Spleen (tissue), 11 donors: ENCODE results near the gene OR6S1. TPM values are rescaled to one million over a fixed set of nuclear protein-coding genes. Genes with fewer than 3 reads are reported as not detected.

Source experiments
- DNase-seq: peaks from one replicate; pipeline ENCODE4 v3.0.0-alpha.2; 2020
- H3K27ac ChIP-seq, 8 donors: fragments of 200-600 bp; sonication (generic) in 7 of 8; 1 replicate in 4 of 8; 2 replicates in 4 of 8; pipeline versions ENCODE4 v1.5.0 to v1.8.0; 2016 to 2021; ENCODE audit warnings: inconsistent platforms in 4 of 8, mild to moderate bottlenecking in 4 of 8, moderate library complexity in 1 of 8
- H3K27me3 ChIP-seq, 7 donors: fragments of 200-600 bp; sonication (generic) in 6 of 7; replicated peaks in 1 of 7; 1 replicate in 4 of 7; 2 replicates in 3 of 7; pipeline versions ENCODE4 v1.5.0 to v1.8.0; 2016 to 2021; ENCODE audit warnings: inconsistent platforms in 3 of 7, mild to moderate bottlenecking in 1 of 7
- H3K36me3 ChIP-seq, 6 donors: fragments of 200-600 bp; sonication (generic) in 5 of 6; 1 replicate in 4 of 6; 2 replicates in 2 of 6; pipeline versions ENCODE4 v1.5.0 to v1.8.0; 2016 to 2021; ENCODE audit warnings: inconsistent platforms in 2 of 6
- H3K4me1 ChIP-seq, 6 donors: fragments of 200-600 bp; sonication (generic) in 5 of 6; 1 replicate in 3 of 6; 2 replicates in 3 of 6; pipeline versions ENCODE4 v1.5.0 to v1.8.0; 2016 to 2021; ENCODE audit warnings: inconsistent platforms in 3 of 6
- H3K4me3 ChIP-seq, 8 donors: fragments of 200-600 bp; sonication (generic) in 7 of 8; 1 replicate in 4 of 8; 2 replicates in 4 of 8; pipeline versions ENCODE4 v1.5.0 to v1.8.0; 2016 to 2021; ENCODE audit warnings: inconsistent platforms in 4 of 8, mild to moderate bottlenecking in 4 of 8, moderate library complexity in 2 of 8
- H3K9me3 ChIP-seq, 8 donors: fragments of 200-600 bp; sonication (generic) in 7 of 8; 1 replicate in 4 of 8; 2 replicates in 4 of 8; pipeline versions ENCODE4 v1.5.0 to v1.8.0; 2016 to 2021; ENCODE audit warnings: inconsistent platforms in 4 of 8
- POLR2A ChIP-seq, 3 donors: fragments of 450-650 bp; IDR thresholded peaks; one replicate each; pipeline ENCODE4 v1.5.1; 2017; ENCODE audit warnings: antibody characterized with exemption in 3 of 3, mild to moderate bottlenecking in 1 of 3
- POLR2AphosphoS5 ChIP-seq, 3 donors: sonication (generic); formaldehyde crosslinking; IDR thresholded peaks; one replicate each; pipeline ENCODE4 v1.5.1; 2017; ENCODE audit warnings: antibody characterized with exemption in 3 of 3
- WGBS, 5 donors: extraction: QIAGEN DNeasy Blood & Tissue Kit in 3 of 5; methylation state at CpG; one replicate each; pipeline versions ENCODE4 v1.1.5 to v1.1.7; 2013 to 2018; 5-methylcytosine and 5-hydroxymethylcytosine counted together
- intact Hi-C: fragments of 100-400 bp; cut with DNase I; formaldehyde crosslinking; loops from one replicate; pipeline ENCODE4 v1.15.0; 2023; ENCODE audit warnings: low total_unique reads
- polyA plus RNA-seq, 3 donors: library from polyadenylated mRNA; stranded (reverse); fragments of 200-250 nt; gene quantifications; one replicate each; pipeline ENCODE4 v1.2.1, GENCODE V29; 2013
- total RNA-seq, 7 donors: library from RNA; depleted of rRNA in 3 of 7; stranded (reverse); fragments of >200 nt in 3 of 7; fragmentation: NEBNext Ultra II Directional in 4 of 7; extraction: Animal tissue kit (Norgen Biotek cat#: 25700) in 4 of 7; gene quantifications; one replicate each; pipeline versions ENCODE4 v1.1.0 to v1.2.1, GENCODE V29; 2016 to 2021
- TF ChIP-seq, protein P1 (sequence below), 11 experiments: fragments of 200-600 bp in 7 of 11; fragments of 450-650 bp in 4 of 11; sonication (generic) in 4 of 11; IDR thresholded peaks in 8 of 11; conservative IDR thresholded peaks in 3 of 11; 1 replicate in 7 of 11; 2 replicates in 4 of 11; pipeline versions ENCODE4 v1.4.0 to v1.8.0; 2016 to 2021; ENCODE audit warnings: antibody characterized with exemption in 11 of 11, inconsistent platforms in 4 of 11, mild to moderate bottlenecking in 1 of 11
- donor health status: healthy with polysubstance abuse.
- donor health status: DM: no; HTN: no; CAD: no; lungs with moderate emphysema.
- donor health status: DM: no; HTN: no; CAD: no.
- donor health status: Bipolar disorder and iron deficiency.
- donor health status: healthy.
- donor health status: DM: no; HTN: no; CAD: no.
- donor health status: DM: yes; HTN: yes; CAD: no.

The OR6S1 gene
- total and polyA plus RNA-seq, 10 donors, result 0.10 to 0.77 (median 0.27) TPM; not detected in 7

DNA sequence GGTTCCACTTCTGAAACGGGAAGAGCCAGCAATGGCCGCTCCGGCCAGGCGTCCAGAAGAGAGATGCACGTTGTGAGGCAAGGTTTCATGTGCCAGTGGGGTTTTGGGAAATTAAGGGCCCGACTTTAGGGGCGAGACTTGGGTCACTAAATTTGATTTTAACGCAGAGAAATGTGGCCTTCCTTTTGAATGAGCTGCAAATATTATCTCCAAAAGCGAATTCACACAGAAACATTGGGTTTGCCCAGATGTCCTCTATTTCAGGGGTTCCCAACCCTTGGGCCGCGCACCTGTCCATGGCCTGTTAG lies 40.6 kb upstream of the OR6S1 start:
- H3K9me3 ChIP-seq, result no peaks in the 10 kb centered on the region
- 1 to 3% (median 1%) methylated on average over 11 of the region's 11 CpGs for WGBS, 5 donors
- peak overlapping the region; percentile 94 to 100 (median 98) for H3K27ac ChIP-seq
- H3K4me3 ChIP-seq, result peak overlapping the region; percentile 44 to 88 (median 72)
- intact Hi-C loops, result loop anchor here (10.0 kb wide), 1 partner anchor 207 kb away; no protein-coding TSS in a partner anchor
- DNase-seq, result no peak
- H3K27me3 ChIP-seq, result no peaks in the 10 kb centered on the region
- H3K36me3 ChIP-seq, result no peaks in the 10 kb centered on the region
- H3K4me1 ChIP-seq, result peaks cover 12 to 61% (median 52%) of the 10 kb centered on the region in 6 donors
- TF ChIP-seq, protein P1, sequence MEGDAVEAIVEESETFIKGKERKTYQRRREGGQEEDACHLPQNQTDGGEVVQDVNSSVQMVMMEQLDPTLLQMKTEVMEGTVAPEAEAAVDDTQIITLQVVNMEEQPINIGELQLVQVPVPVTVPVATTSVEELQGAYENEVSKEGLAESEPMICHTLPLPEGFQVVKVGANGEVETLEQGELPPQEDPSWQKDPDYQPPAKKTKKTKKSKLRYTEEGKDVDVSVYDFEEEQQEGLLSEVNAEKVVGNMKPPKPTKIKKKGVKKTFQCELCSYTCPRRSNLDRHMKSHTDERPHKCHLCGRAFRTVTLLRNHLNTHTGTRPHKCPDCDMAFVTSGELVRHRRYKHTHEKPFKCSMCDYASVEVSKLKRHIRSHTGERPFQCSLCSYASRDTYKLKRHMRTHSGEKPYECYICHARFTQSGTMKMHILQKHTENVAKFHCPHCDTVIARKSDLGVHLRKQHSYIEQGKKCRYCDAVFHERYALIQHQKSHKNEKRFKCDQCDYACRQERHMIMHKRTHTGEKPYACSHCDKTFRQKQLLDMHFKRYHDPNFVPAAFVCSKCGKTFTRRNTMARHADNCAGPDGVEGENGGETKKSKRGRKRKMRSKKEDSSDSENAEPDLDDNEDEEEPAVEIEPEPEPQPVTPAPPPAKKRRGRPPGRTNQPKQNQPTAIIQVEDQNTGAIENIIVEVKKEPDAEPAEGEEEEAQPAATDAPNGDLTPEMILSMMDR (IDR thresholded peaks at IDR 0.05 in 8 of 11, conservative IDR thresholded peaks at IDR 0.05 in 3 of 11), result no peak
- TF ChIP-seq POLR2A (IDR thresholded peaks at IDR 0.05), result no peak
- no peak for TF ChIP-seq POLR2AphosphoS5 (IDR thresholded peaks at IDR 0.05)

DNA sequence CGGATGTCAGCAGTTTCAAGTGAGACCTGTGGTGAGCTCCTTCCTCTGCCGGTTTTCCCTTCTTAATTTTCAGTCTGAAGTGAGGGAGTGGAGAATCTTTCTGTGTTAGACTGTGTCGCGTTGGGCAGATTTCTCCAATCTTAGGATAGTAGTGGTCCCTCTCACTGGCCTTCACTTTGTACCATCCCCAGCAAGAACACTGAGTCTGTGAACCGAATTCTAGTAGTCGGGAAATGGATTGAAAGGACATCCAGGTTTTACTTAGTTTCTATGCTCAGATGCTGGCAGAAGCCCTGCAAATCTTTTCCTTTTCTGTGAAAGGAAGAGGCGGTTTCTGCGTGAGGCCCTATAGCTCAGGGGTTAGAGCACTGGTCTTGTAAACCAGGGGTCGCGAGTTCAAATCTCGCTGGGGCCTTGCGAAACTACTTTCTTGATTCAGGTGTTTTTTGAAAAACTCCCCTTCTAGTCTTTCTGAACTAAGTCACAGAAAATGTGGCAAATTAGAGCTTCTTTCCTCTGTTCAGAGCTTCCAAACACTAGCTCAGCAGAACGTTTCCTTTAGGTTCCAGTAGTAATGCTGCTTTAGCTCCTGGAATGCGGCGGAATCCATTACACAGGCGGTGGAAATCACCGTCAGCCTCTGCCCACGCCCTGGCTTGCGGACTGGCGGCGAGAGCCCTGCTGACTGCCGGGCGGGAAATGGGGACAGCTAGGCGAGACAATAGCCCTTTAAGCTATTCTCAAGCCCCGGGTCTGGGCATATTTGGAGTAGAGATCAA lies 40.0 kb upstream of the OR6S1 start:
- intact Hi-C loops, result loop anchor here (10.0 kb wide), 1 partner anchor 207 kb away; no protein-coding TSS in a partner anchor
- 0 to 1% (median 1%) methylated on average over 23 to 25 of the region's 25 CpGs for WGBS, 5 donors
- Histone ChIP-seq H3K9me3 (no peaks in the 10 kb centered on the region), H3K27me3 (no peaks in the 10 kb centered on the region), H3K36me3 (no peaks in the 10 kb centered on the region), H3K4me3 (peak overlapping the region; percentile 44 to 88 (median 72)), H3K4me1 (peaks cover 12 to 61% (median 52%) of the 10 kb centered on the region in 6 donors), H3K27ac (peak overlapping the region; percentile 94 to 100 (median 98))
- peak in 1 of 3 donors; percentile 63 for TF ChIP-seq POLR2AphosphoS5 (IDR thresholded peaks at IDR 0.05)
- TF ChIP-seq, protein P1 (IDR thresholded peaks at IDR 0.05 in 8 of 11, conservative IDR thresholded peaks at IDR 0.05 in 3 of 11), result no peak
- DNase-seq, result peak; percentile 87

DNA sequence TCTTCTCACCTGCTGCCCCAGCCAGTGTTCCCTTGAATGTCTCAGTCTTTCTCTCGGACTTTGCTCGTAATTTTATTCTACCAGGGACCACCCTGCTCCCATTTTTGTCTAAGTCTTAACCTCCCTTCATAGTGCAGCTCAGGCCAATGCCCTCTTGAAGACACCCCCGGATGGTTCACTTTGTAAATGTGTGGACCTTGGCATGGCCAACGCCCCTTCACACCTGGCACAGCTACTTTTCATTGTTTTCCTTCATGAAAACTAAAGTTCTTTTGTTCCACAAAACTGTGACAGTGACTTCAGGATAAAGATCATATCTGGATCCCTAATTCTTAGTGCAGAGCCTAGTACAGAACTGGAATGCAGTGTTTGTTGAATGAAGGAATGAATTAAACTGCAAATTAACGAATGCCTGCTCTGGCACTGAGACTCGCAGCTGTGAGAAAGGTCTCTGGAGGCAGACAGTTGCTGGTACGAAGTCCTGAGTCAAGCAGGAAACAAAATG lies 39.4 kb upstream of the OR6S1 start:
- WGBS, 5 donors, result 11 to 18% (median 15%) methylated on average over 7 of the region's 7 CpGs
- H3K9me3 ChIP-seq, result no peaks in the 10 kb centered on the region
- H3K27me3 ChIP-seq, result no peaks in the 10 kb centered on the region
- peak overlapping the region; percentile 16 to 88 (median 72) for H3K4me3 ChIP-seq
- H3K36me3 ChIP-seq, result no peaks in the 10 kb centered on the region
- H3K27ac ChIP-seq, result peak overlapping the region; percentile 94 to 100 (median 98)
- no peak for DNase-seq
- H3K4me1 ChIP-seq, result peaks cover 12 to 61% (median 49%) of the 10 kb centered on the region in 6 donors
- TF ChIP-seq POLR2AphosphoS5 (IDR thresholded peaks at IDR 0.05) (peak in 1 of 3 donors; percentile 70), POLR2A (IDR thresholded peaks at IDR 0.05) (no peak)
- TF ChIP-seq, protein P1 (IDR thresholded peaks at IDR 0.05 in 8 of 11, conservative IDR thresholded peaks at IDR 0.05 in 3 of 11), result no peak
- intact Hi-C loops, result loop anchor here (10.0 kb wide), 1 partner anchor 206 kb away; no protein-coding TSS in a partner anchor

DNA sequence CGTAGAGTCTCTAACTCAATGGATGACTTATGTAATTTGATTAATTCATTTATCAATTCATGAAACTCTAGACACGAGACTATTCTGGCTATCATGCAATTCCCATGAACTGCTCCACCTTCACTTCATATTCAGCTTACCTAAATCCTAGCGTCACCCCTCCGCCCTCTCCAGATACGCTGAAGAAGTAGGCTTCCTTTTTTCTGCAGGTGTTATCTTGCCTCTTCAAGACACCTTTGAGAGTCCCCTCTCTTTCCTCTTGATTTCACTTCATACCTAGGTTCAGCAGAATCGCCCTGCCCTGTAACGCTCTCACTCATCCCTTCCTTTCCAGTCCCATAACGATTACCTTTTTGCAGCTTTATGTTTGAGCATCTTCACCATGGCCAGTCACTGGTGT lies 38.9 kb upstream of the OR6S1 start:
- intact Hi-C loops, result loop anchor here (10.0 kb wide), 1 partner anchor 206 kb away; no protein-coding TSS in a partner anchor
- Histone ChIP-seq H3K4me1 (peaks cover 12 to 56% (median 45%) of the 10 kb centered on the region in 6 donors), H3K9me3 (no peaks in the 10 kb centered on the region), H3K27me3 (no peaks in the 10 kb centered on the region), H3K27ac (peak overlapping the region in 7 of 8 donors; percentile 94 to 100 (median 97)), H3K4me3 (peak overlapping the region in 4 of 8 donors; percentile 52 to 88 (median 72)), H3K36me3 (no peaks in the 10 kb centered on the region)
- WGBS, 5 donors, result 50 to 71% (median 61%) methylated on average over 7 to 8 of the region's 8 CpGs
- TF ChIP-seq, protein P1 (IDR thresholded peaks at IDR 0.05 in 8 of 11, conservative IDR thresholded peaks at IDR 0.05 in 3 of 11), result no peak
- TF ChIP-seq POLR2A (IDR thresholded peaks at IDR 0.05) (no peak), POLR2AphosphoS5 (IDR thresholded peaks at IDR 0.05) (no peak)
- DNase-seq, result no peak
